H9 (cell line): ENCODE measurements around the gene H2AZ1. TPM values are rescaled to one million over a fixed set of nuclear protein-coding genes. Genes with fewer than 3 reads are reported as not detected.

Experiments
- DNase-seq: peaks from one replicate; pipeline ENCODE4 v3.0.0-alpha.2; 2017
- H2AFZ ChIP-seq: one replicate; pipeline ENCODE4 v1.6.1; 2013; ENCODE audit warnings: mild to moderate bottlenecking, low read length, control low read depth, moderate library complexity
- H2AK5ac ChIP-seq: 2 replicates; pipeline ENCODE4 v1.6.1; 2013; ENCODE audit warnings: low read length, control low read depth, mixed read lengths; ENCODE audit not compliant: insufficient read length
- H2BK120ac ChIP-seq: one replicate; pipeline ENCODE4 v1.6.1; 2013; ENCODE audit warnings: low read depth, mild to moderate bottlenecking, low read length, control low read depth, inconsistent platforms; ENCODE audit not compliant: poor library complexity, severe bottlenecking
- H2BK12ac ChIP-seq: 2 replicates; pipeline ENCODE4 v1.6.1; 2013; ENCODE audit warnings: low read length, control low read depth, mixed read lengths, low read depth; ENCODE audit not compliant: insufficient read length
- H2BK15ac ChIP-seq: 2 replicates; pipeline ENCODE4 v1.6.1; 2013; ENCODE audit warnings: low read depth, low read length, control low read depth
- H2BK20ac ChIP-seq: one replicate; pipeline ENCODE4 v1.6.1; 2013; ENCODE audit warnings: low read depth, mild to moderate bottlenecking, low read length, control low read depth, inconsistent platforms; ENCODE audit not compliant: poor library complexity, severe bottlenecking
- H2BK5ac ChIP-seq: 2 replicates; pipeline ENCODE4 v1.6.1; 2013; ENCODE audit warnings: low read length, control low read depth, mixed read lengths; ENCODE audit not compliant: insufficient read length
- H3K14ac ChIP-seq: 2 replicates; pipeline ENCODE4 v1.6.1; 2013; ENCODE audit warnings: low read length, control low read depth; ENCODE audit not compliant: insufficient read depth
- H3K18ac ChIP-seq: 2 replicates; pipeline ENCODE4 v1.6.1; 2013; ENCODE audit warnings: low read depth, mild to moderate bottlenecking, mixed read lengths, low read length, control low read depth; ENCODE audit not compliant: insufficient read length
- H3K23ac ChIP-seq: 2 replicates; pipeline ENCODE4 v1.6.1; 2013; ENCODE audit warnings: low read length, control low read depth, mixed read lengths, low read depth; ENCODE audit not compliant: insufficient read length
- H3K23me2 ChIP-seq: 2 replicates; pipeline ENCODE4 v1.6.1; 2013; ENCODE audit warnings: low read depth, mild to moderate bottlenecking, mixed read lengths, low read length, control low read depth; ENCODE audit not compliant: insufficient read length, poor library complexity, severe bottlenecking
- H3K27ac ChIP-seq: 2 replicates; pipeline ENCODE4 v1.5.1; 2013; ENCODE audit warnings: low read length, control low read depth, mixed read lengths, low read depth; ENCODE audit not compliant: insufficient read length
- H3K27me3 ChIP-seq: 2 replicates; pipeline ENCODE4 v1.6.1; 2013; ENCODE audit warnings: low read length, control low read depth, inconsistent platforms; ENCODE audit not compliant: insufficient read depth
- H3K4ac ChIP-seq: 2 replicates; pipeline ENCODE4 v1.6.1; 2013; ENCODE audit warnings: low read depth, mild to moderate bottlenecking, control low read depth, inconsistent platforms, low read length, moderate library complexity
- H3K4me1 ChIP-seq: 2 replicates; pipeline ENCODE4 v1.6.1; 2013; ENCODE audit warnings: low read length, control low read depth, inconsistent platforms; ENCODE audit not compliant: insufficient read depth
- H3K4me2 ChIP-seq: 2 replicates; pipeline ENCODE4 v1.6.1; 2013; ENCODE audit warnings: low read length, control low read depth, mixed read lengths; ENCODE audit not compliant: insufficient read length, insufficient read depth
- H3K56ac ChIP-seq: 2 replicates; pipeline ENCODE4 v1.6.1; 2013; ENCODE audit warnings: low read depth, mild to moderate bottlenecking, mixed read lengths, low read length, control low read depth; ENCODE audit not compliant: insufficient read length
- H3K79me1 ChIP-seq: 2 replicates; pipeline ENCODE4 v1.6.1; 2013; ENCODE audit warnings: low read depth, mild to moderate bottlenecking, moderate library complexity, low read length, control low read depth, inconsistent platforms; ENCODE audit not compliant: insufficient read depth, poor library complexity, severe bottlenecking
- H3K79me2 ChIP-seq: 2 replicates; pipeline ENCODE4 v1.6.1; 2013; ENCODE audit warnings: low read length, control low read depth, inconsistent platforms; ENCODE audit not compliant: insufficient read depth
- H3K9ac ChIP-seq: 2 replicates; pipeline ENCODE4 v1.6.1; 2013; ENCODE audit warnings: low read length, control low read depth, mixed read lengths; ENCODE audit not compliant: insufficient read length; ENCODE audit errors: extremely low read depth
- H3K9me3 ChIP-seq: one replicate; pipeline ENCODE4 v1.6.1; 2013; ENCODE audit warnings: low read depth, low read length, inconsistent platforms; ENCODE audit not compliant: control insufficient read depth
- H3T11ph ChIP-seq: one replicate; pipeline ENCODE4 v1.6.1; 2013; ENCODE audit warnings: mild to moderate bottlenecking, low read length, control low read depth, inconsistent platforms
- H4K20me1 ChIP-seq: one replicate; pipeline ENCODE4 v1.6.1; 2013; ENCODE audit not compliant: control insufficient read depth, insufficient read length, insufficient read depth
- H4K5ac ChIP-seq: 2 replicates; pipeline ENCODE4 v1.6.1; 2013; ENCODE audit warnings: low read depth, mild to moderate bottlenecking, mixed read lengths, low read length, control low read depth; ENCODE audit not compliant: insufficient read length
- H4K8ac ChIP-seq: replicated peaks from 2 replicates; pipeline ENCODE4 v1.6.1; 2013; ENCODE audit warnings: low read length, control low read depth, mixed read lengths, low read depth; ENCODE audit not compliant: insufficient read length
- H4K91ac ChIP-seq: 2 replicates; pipeline ENCODE4 v1.6.1; 2013; ENCODE audit warnings: low read depth, mild to moderate bottlenecking, moderate library complexity, mixed read lengths, low read length, control low read depth; ENCODE audit not compliant: insufficient read length
- H3K27ac Mint-ChIP-seq, 3 experiments: 2 replicates in 2 of 3; 3 replicates in 1 of 3; pipeline ENCODE4 v1.8.0; 2020 to 2021; ENCODE audit warnings: mixed read lengths in 3 of 3, mild to moderate bottlenecking in 1 of 3, moderate library complexity in 1 of 3
- H3K27me3 Mint-ChIP-seq: 2 replicates; pipeline ENCODE4 v1.8.0; 2021; ENCODE audit warnings: low read depth, mild to moderate bottlenecking, moderate library complexity, mixed read lengths
- H3K36me3 Mint-ChIP-seq, 3 experiments: 2 replicates in 2 of 3; 3 replicates in 1 of 3; pipeline ENCODE4 v1.8.0; 2020 to 2021; ENCODE audit warnings: low read depth in 3 of 3, mixed read lengths in 3 of 3; ENCODE audit not compliant: insufficient read depth in 1 of 3
- H3K4me1 Mint-ChIP-seq, 2 experiments: 2 replicates each; pipeline ENCODE4 v1.8.0; 2020; ENCODE audit warnings: mixed read lengths in 2 of 2
- H3K4me3 Mint-ChIP-seq, 2 experiments: 2 replicates in 1 of 2; 3 replicates in 1 of 2; pipeline ENCODE4 v1.8.0; 2020 to 2021; ENCODE audit warnings: mild to moderate bottlenecking in 2 of 2, mixed read lengths in 2 of 2, moderate library complexity in 1 of 2
- H3K9me3 Mint-ChIP-seq, 2 experiments: 2 replicates in 1 of 2; 3 replicates in 1 of 2; pipeline ENCODE4 v1.8.0; 2020; ENCODE audit warnings: mild to moderate bottlenecking in 2 of 2, mixed read lengths in 2 of 2, moderate library complexity in 1 of 2
- WGBS: extraction: QIAGEN DNeasy Blood & Tissue Kit; methylation state at CpG from one replicate; pipeline ENCODE4 v1.1.7; 2013; ENCODE audit warnings: missing lambda C conversion rate, low lambda C conversion rate, mixed read lengths; ENCODE audit not compliant: insufficient read length; ENCODE audit errors: extremely low coverage; 5-methylcytosine and 5-hydroxymethylcytosine counted together
- total RNA-seq: library from RNA; stranded (reverse); gene quantifications from 2 replicates; pipeline ENCODE4 v1.2.1, GENCODE V29; 2021
- TF ChIP-seq, protein P1 (sequence below): fragments of 200-600 bp; sonication (generic); conservative IDR thresholded peaks from 3 replicates; pipeline ENCODE4 v1.8.0; 2021; ENCODE audit warnings: antibody characterized with exemption, mild to moderate bottlenecking

The H2AZ1 gene
- total RNA-seq, 1 experiment from 2014 or later = 811 TPM

DNA sequence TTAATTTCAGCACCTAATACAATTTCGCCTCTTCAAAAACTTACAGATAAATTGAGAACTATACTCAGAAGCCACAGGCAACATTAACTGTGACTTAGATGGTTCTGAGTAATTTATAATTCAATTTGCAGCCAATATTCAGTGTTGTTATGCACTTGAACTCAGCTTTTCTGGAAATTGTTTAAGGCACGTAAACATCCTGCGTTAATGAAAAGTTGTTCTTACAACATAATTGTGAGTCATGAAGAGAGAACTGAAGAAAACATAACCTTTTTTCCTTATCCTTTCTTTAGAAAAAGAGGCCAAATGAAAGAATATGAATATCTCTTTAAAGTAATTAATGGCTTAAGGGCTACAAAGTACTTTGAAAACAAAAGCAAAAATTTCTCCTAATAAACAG, 16.6 kb upstream of the H2AZ1 start:
- Mint-ChIP-seq H3K36me3 (no peaks in the 10 kb centered on the region), H3K4me1 (peaks cover 5% of the 10 kb centered on the region in 2 experiments; a peak in 2 of 4 replicates), H3K27ac (no peak overlapping the region), H3K4me3 (no peak overlapping the region), H3K27me3 (peaks cover 1% of the 10 kb centered on the region; the same call in 1 of the 2 replicates), H3K9me3 (no peaks in the 10 kb centered on the region)
- Histone ChIP-seq H4K5ac (no peak overlapping the region), H3K9ac (no peak overlapping the region), H2BK120ac (no peak overlapping the region), H4K8ac (no peak overlapping the region), H3K79me1 (no peaks in the 10 kb centered on the region), H3K4ac (no peak overlapping the region), H3K56ac (no peak overlapping the region), H3K27ac (no peak overlapping the region), H3K14ac (no peak overlapping the region), H3K27me3 (no peaks in the 10 kb centered on the region), H2AK5ac (no peak overlapping the region), H3K23me2 (no peaks in the 10 kb centered on the region), H2BK12ac (no peak overlapping the region), H3K18ac (no peak overlapping the region), H2BK20ac (no peak overlapping the region), H3K9me3 (no peaks in the 10 kb centered on the region), H2BK15ac (no peak overlapping the region), H3K4me2 (no peak overlapping the region), H2AFZ (no peak overlapping the region), H2BK5ac (no peak overlapping the region), H4K20me1 (no peaks in the 10 kb centered on the region), H3K4me1 (no peaks in the 10 kb centered on the region; the same call in 1 of the 2 replicates), H3T11ph (no peak overlapping the region), H3K23ac (no peak overlapping the region), H3K79me2 (no peaks in the 10 kb centered on the region), H4K91ac (no peak overlapping the region)
- TF ChIP-seq, protein P1, sequence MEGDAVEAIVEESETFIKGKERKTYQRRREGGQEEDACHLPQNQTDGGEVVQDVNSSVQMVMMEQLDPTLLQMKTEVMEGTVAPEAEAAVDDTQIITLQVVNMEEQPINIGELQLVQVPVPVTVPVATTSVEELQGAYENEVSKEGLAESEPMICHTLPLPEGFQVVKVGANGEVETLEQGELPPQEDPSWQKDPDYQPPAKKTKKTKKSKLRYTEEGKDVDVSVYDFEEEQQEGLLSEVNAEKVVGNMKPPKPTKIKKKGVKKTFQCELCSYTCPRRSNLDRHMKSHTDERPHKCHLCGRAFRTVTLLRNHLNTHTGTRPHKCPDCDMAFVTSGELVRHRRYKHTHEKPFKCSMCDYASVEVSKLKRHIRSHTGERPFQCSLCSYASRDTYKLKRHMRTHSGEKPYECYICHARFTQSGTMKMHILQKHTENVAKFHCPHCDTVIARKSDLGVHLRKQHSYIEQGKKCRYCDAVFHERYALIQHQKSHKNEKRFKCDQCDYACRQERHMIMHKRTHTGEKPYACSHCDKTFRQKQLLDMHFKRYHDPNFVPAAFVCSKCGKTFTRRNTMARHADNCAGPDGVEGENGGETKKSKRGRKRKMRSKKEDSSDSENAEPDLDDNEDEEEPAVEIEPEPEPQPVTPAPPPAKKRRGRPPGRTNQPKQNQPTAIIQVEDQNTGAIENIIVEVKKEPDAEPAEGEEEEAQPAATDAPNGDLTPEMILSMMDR = no peak
- no CpG with 5 or more reads among the region's 3 CpGs for WGBS
- DNase-seq = no peak
